H1 (cell line): ENCODE measurements around the gene NEURL4. TPM values are rescaled to one million over a fixed set of nuclear protein-coding genes. Genes with fewer than 3 reads are reported as not detected.

Source experiments
- ASH2L ChIP-seq: fragments of 200-600, 300-600 bp; sonication (generic); IDR thresholded peaks from one replicate; pipeline ENCODE4 v1.7.1; 2017; ENCODE audit warnings: low read length
- GABPA ChIP-seq: IDR thresholded peaks from 2 replicates; pipeline ENCODE4 v1.6.1; 2011; ENCODE audit warnings: mild to moderate bottlenecking, low read length, moderate library complexity, borderline replicate concordance; ENCODE audit not compliant: insufficient read depth
- JUN ChIP-seq: IDR thresholded peaks from 2 replicates; pipeline ENCODE4 v1.6.1; 2011; ENCODE audit warnings: low read depth, mild to moderate bottlenecking, improper control_type of control experiment, low read length
- KDM1A ChIP-seq: fragments of 200-600, 300-600 bp; sonication (generic); IDR thresholded peaks from 2 replicates; pipeline ENCODE4 v1.7.1; 2016; ENCODE audit warnings: mild to moderate bottlenecking, low read length, borderline replicate concordance
- NANOG ChIP-seq: IDR thresholded peaks from 2 replicates; pipeline ENCODE4 v1.6.1; 2011; ENCODE audit warnings: low read length, low read depth, mild to moderate bottlenecking, inconsistent platforms; ENCODE audit not compliant: insufficient read depth, poor library complexity, severe bottlenecking
- POLR2A ChIP-seq, 2 experiments: IDR thresholded peaks; 1 replicate in 1 of 2; 2 replicates in 1 of 2; pipeline ENCODE4 v1.6.1; 2011; ENCODE audit warnings: low read depth in 2 of 2, low read length in 2 of 2, mild to moderate bottlenecking in 2 of 2; ENCODE audit errors: control extremely low read depth in 1 of 2
- SIRT6 ChIP-seq: IDR thresholded peaks from one replicate; pipeline ENCODE4 v1.7.1; 2012; ENCODE audit warnings: low read length, inconsistent platforms
- SP4 ChIP-seq: IDR thresholded peaks from 2 replicates; pipeline ENCODE4 v1.6.1; 2012; ENCODE audit warnings: low read length, inconsistent platforms
- YY1 ChIP-seq: IDR thresholded peaks from 2 replicates; pipeline ENCODE4 v1.6.1; 2011; ENCODE audit warnings: low read depth, mild to moderate bottlenecking, low read length
- ZNF274 ChIP-seq: IDR thresholded peaks from 2 replicates; pipeline ENCODE4 v1.7.0; 2012; ENCODE audit warnings: low read length, borderline replicate concordance; ENCODE audit errors: extremely low read depth
- polyA plus RNA-seq, 7 experiments: library from polyadenylated mRNA; depleted of rRNA in 3 of 7; stranded (reverse) in 5 of 7; unstranded in 2 of 7; fragments of >200 nt in 5 of 7; fragments of 200-250 nt in 2 of 7; gene quantifications; 1 replicate in 5 of 7; 2 replicates in 1 of 7; 4 replicates in 1 of 7; pipeline versions ENCODE4 v1.2.1 to v1.2.3, GENCODE V29; 2011 to 2013; ENCODE audit warnings: missing spikeins in 2 of 7, mixed read lengths in 2 of 7
- total RNA-seq: library from RNA; stranded (reverse); fragmentation: NEBNext Ultra II Directional; extraction: Animal tissue kit (Norgen Biotek cat#: 25700); gene quantifications from 2 replicates; pipeline ENCODE4 v1.2.1, GENCODE V29; 2021
- TF ChIP-seq, protein P1 (sequence below): IDR thresholded peaks from 2 replicates; pipeline ENCODE4 v1.6.1; 2012; ENCODE audit warnings: inconsistent platforms

Gene NEURL4
- total and polyA plus RNA-seq, 2 of the 8 experiments (the other 6 are each of a cell fraction or from before 2014, with no cell fraction given), result 29.6 to 46.8 TPM

DNA sequence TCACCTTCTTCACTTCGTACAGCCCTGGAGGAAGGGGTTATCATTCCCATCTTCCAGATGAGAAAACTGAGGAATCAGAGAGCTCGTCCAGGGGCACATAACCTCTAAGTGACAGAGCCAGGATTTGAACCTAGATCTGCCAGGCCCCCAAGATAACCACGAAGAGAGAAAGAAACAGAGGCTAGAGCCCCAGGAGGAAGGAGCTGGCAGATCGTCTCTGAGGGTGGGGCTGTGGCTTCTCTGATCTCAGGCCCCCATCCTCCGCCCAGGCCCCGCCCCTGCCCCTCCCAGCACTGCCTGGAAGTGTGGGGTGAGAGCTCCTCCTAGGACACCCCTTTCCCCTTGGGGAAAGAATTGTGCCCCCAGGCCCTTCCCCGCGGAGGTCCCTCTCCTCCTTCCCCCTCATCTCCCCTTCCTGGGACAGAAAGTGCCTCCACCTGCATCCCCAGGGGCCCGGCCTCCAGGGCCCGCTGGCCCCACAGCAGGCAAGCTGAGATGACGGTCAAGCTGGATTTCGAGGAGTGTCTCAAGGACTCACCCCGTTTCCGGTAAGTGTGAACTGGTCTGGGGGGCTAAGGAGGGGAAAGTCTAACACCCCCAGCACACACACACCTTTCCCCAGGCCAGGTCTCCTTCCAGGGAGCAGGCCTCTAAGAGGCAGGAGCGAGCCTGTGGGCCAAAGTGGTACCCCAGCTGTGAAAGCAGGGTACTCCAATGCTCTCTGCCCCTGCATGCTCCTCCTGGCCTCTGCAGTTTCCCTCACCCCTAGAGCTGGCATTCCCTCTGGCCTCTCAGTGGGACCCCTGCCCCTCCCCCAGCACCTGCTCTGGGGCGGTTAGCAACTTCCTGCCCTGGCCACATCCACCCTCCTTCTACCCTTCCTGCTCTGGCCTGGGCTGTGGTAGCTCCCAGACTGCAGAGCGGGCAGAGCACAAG is 7.4 kb upstream of the NEURL4 start, which contains the start of gene ACAP1 (continued):
- TF ChIP-seq, protein P1, sequence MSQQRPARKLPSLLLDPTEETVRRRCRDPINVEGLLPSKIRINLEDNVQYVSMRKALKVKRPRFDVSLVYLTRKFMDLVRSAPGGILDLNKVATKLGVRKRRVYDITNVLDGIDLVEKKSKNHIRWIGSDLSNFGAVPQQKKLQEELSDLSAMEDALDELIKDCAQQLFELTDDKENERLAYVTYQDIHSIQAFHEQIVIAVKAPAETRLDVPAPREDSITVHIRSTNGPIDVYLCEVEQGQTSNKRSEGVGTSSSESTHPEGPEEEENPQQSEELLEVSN, result no peak
- TF ChIP-seq KDM1A, result peak; percentile 67; the same call in 1 of the 2 replicates
- peak in 1 of 2 experiments; percentile 32; a peak in 2 of 3 replicates for TF ChIP-seq POLR2A (IDR thresholded peaks at IDR 0.05; ENCODE audit: control extremely low read depth in 1 of 2, low read depth in 2 of 2, low read length in 2 of 2)
- no peak for TF ChIP-seq SP4
- peak; percentile 49; the same call in 1 of the 2 replicates for TF ChIP-seq GABPA
- TF ChIP-seq NANOG, result no peak
- TF ChIP-seq SIRT6, result no peak
- TF ChIP-seq YY1, result no peak
- TF ChIP-seq ASH2L, result peak; percentile 85
- TF ChIP-seq JUN, result no peak
- TF ChIP-seq ZNF274, result no peak
